SK-N-SH treated with all-trans-retinoic acid at 6 μM for 48 hours (cell line): ENCODE results near the gene GPRIN3.

Source experiments
- ATAC-seq: fragments of 200-7000 bp; cut with Tn5 transposase; 3 replicates; pipeline ENCODE4 v1.9.1; 2020; ENCODE audit warnings: mild to moderate bottlenecking, moderate library complexity
- ARNTL ChIP-seq: fragments of 450-650 bp; formaldehyde crosslinking; IDR thresholded peaks from 2 replicates; pipeline ENCODE4 v1.5.0; 2020; ENCODE audit warnings: low read depth, mild to moderate bottlenecking, moderate library complexity, borderline replicate concordance
- BACH2 ChIP-seq: fragments of 250-450 bp; sonication (Bioruptor Pico); IDR thresholded peaks from 2 replicates; pipeline ENCODE4 v1.9.0; 2021; ENCODE audit warnings: mild to moderate bottlenecking, borderline replicate concordance
- CSDC2 ChIP-seq: fragments of 250-450 bp; sonication (Bioruptor Pico); IDR thresholded peaks from 2 replicates; pipeline ENCODE4 v1.5.0; 2020; ENCODE audit warnings: mild to moderate bottlenecking, moderate library complexity
- ESRRG ChIP-seq: fragments of 250-450 bp; sonication (Bioruptor Pico); IDR thresholded peaks from 2 replicates; pipeline ENCODE4 v1.6.1; 2021; ENCODE audit warnings: mild to moderate bottlenecking
- GLIS3 ChIP-seq: fragments of 250-450 bp; sonication (Bioruptor Pico); IDR thresholded peaks from 2 replicates; pipeline ENCODE4 v1.5.0; 2020; ENCODE audit warnings: mild to moderate bottlenecking, moderate library complexity
- ISL1 ChIP-seq: fragments of 250-450 bp; sonication (Bioruptor Pico); IDR thresholded peaks from 2 replicates; pipeline ENCODE4 v2.1.2; 2022; ENCODE audit warnings: mild to moderate bottlenecking, moderate library complexity
- OSR1 ChIP-seq: fragments of 250-450 bp; sonication (Bioruptor Pico); IDR thresholded peaks from 2 replicates; pipeline ENCODE4 v1.8.0; 2022; ENCODE audit warnings: moderate library complexity, mild to moderate bottlenecking, inconsistent platforms
- PPARA ChIP-seq: fragments of 250-450 bp; sonication (Bioruptor Pico); IDR thresholded peaks from 2 replicates; pipeline ENCODE4 v1.5.0; 2020; ENCODE audit warnings: mild to moderate bottlenecking, borderline replicate concordance
- RARB ChIP-seq: fragments of 250-450 bp; sonication (Bioruptor Pico); IDR thresholded peaks from 2 replicates; pipeline ENCODE4 v1.8.0; 2021; ENCODE audit warnings: mild to moderate bottlenecking, moderate library complexity
- SNAI2 ChIP-seq: fragments of 250-450 bp; sonication (Bioruptor Pico); IDR thresholded peaks from 2 replicates; pipeline ENCODE4 v1.5.0; 2020; ENCODE audit warnings: mild to moderate bottlenecking, moderate library complexity
- TCF4 ChIP-seq: fragments of 250-450 bp; sonication (Bioruptor Pico); IDR thresholded peaks from 2 replicates; pipeline ENCODE4 v1.8.0; 2021; ENCODE audit warnings: mild to moderate bottlenecking, moderate library complexity, borderline replicate concordance
- TOX ChIP-seq: fragments of 250-450 bp; sonication (Bioruptor Pico); IDR thresholded peaks from 2 replicates; pipeline ENCODE4 v1.8.0; 2021; ENCODE audit warnings: mild to moderate bottlenecking, moderate library complexity, borderline replicate concordance
- ZC3H10 ChIP-seq: fragments of 250-450 bp; sonication (Bioruptor Pico); IDR thresholded peaks from 2 replicates; pipeline ENCODE4 v1.5.1; 2021; ENCODE audit warnings: mild to moderate bottlenecking, moderate library complexity
- ZFP30 ChIP-seq: fragments of 450-650 bp; formaldehyde crosslinking; IDR thresholded peaks from 2 replicates; pipeline ENCODE4 v1.5.0; 2022; ENCODE audit warnings: mild to moderate bottlenecking, moderate library complexity
- ZNF565 ChIP-seq: fragments of 450-650 bp; formaldehyde crosslinking; conservative IDR thresholded peaks from 2 replicates; pipeline ENCODE4 v1.5.0; 2020; ENCODE audit warnings: low read depth, mild to moderate bottlenecking, moderate library complexity
- ZNF70 ChIP-seq: fragments of 450-650 bp; formaldehyde crosslinking; IDR thresholded peaks from 2 replicates; pipeline ENCODE4 v1.5.0; 2020; ENCODE audit warnings: mild to moderate bottlenecking, moderate library complexity
- ZNF8 ChIP-seq: fragments of 450-650 bp; formaldehyde crosslinking; IDR thresholded peaks from 2 replicates; pipeline ENCODE4 v1.5.0; 2020; ENCODE audit warnings: mild to moderate bottlenecking, moderate library complexity
- TF ChIP-seq, protein P1 (sequence below): fragments of 250-450 bp; sonication (Bioruptor Pico); IDR thresholded peaks from 2 replicates; pipeline ENCODE4 v1.5.0; 2020; ENCODE audit warnings: mild to moderate bottlenecking, moderate library complexity
- TF ChIP-seq, protein P2 (sequence below): fragments of 250-450 bp; sonication (Bioruptor Pico); IDR thresholded peaks from 2 replicates; pipeline ENCODE4 v1.5.1; 2020; ENCODE audit warnings: low read depth, mild to moderate bottlenecking, moderate library complexity
- TF ChIP-seq, protein P3 (sequence below): fragments of 250-450 bp; sonication (Bioruptor Pico); IDR thresholded peaks from 2 replicates; pipeline ENCODE4 v1.8.0; 2021; ENCODE audit warnings: low read depth, mild to moderate bottlenecking, moderate library complexity, borderline replicate concordance
- TF ChIP-seq, protein P4 (sequence below): fragments of 250-450 bp; sonication (Bioruptor Pico); IDR thresholded peaks from 2 replicates; pipeline ENCODE4 v1.5.1; 2021; ENCODE audit warnings: mild to moderate bottlenecking, moderate library complexity

The GPRIN3 gene

DNA sequence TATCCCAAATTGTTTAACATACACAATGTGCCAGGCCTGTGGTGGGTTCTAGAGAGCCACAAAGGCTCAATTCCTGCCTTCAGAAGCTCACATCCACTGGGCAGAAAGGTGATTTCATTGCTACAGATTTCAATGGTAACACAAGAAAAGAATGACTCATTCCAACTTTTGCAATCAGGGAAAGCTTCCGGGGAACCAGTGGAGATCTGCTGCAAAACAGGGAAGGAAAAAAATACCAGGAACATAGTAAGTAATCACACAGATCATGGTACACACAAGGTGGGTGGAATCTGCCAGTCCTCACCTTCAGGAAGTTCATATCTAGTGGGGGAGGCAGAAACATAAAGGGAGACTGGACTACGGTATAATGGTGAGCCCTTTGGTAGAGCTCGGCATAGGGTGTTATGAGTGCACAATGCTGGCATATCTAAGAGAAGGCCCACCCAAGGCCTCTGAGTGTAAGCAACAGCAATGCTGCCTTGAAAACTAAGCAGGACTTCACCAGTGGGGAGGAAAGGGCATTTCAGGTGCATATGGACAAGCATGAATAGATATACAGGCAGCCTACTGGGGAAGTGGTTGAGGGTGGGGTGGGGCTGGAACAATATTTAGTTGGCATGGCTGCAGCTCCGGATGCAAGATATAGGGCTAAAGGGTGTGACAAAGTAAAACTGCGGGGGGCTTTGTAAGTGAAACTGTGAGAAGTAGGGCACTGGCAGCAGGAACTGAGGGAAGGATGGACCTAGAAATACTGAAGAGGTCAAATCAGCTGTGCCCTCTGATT, 24.2 kb downstream of the GPRIN3 start:
- ATAC-seq, result no peak
- TF ChIP-seq PPARA (CRISPR knock-in tag) (no peak), ZNF70 (CRISPR knock-in tag) (no peak), OSR1 (no peak), ISL1 (CRISPR knock-in tag) (no peak), SNAI2 (no peak), ZC3H10 (CRISPR knock-in tag) (no peak), RARB (no peak), CSDC2 (CRISPR knock-in tag) (no peak), ZNF565 (CRISPR knock-in tag) (no peak)
- TF ChIP-seq, protein P1, sequence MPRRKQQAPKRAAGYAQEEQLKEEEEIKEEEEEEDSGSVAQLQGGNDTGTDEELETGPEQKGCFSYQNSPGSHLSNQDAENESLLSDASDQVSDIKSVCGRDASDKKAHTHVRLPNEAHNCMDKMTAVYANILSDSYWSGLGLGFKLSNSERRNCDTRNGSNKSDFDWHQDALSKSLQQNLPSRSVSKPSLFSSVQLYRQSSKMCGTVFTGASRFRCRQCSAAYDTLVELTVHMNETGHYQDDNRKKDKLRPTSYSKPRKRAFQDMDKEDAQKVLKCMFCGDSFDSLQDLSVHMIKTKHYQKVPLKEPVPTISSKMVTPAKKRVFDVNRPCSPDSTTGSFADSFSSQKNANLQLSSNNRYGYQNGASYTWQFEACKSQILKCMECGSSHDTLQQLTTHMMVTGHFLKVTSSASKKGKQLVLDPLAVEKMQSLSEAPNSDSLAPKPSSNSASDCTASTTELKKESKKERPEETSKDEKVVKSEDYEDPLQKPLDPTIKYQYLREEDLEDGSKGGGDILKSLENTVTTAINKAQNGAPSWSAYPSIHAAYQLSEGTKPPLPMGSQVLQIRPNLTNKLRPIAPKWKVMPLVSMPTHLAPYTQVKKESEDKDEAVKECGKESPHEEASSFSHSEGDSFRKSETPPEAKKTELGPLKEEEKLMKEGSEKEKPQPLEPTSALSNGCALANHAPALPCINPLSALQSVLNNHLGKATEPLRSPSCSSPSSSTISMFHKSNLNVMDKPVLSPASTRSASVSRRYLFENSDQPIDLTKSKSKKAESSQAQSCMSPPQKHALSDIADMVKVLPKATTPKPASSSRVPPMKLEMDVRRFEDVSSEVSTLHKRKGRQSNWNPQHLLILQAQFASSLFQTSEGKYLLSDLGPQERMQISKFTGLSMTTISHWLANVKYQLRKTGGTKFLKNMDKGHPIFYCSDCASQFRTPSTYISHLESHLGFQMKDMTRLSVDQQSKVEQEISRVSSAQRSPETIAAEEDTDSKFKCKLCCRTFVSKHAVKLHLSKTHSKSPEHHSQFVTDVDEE, result no peak
- TF ChIP-seq, protein P2, sequence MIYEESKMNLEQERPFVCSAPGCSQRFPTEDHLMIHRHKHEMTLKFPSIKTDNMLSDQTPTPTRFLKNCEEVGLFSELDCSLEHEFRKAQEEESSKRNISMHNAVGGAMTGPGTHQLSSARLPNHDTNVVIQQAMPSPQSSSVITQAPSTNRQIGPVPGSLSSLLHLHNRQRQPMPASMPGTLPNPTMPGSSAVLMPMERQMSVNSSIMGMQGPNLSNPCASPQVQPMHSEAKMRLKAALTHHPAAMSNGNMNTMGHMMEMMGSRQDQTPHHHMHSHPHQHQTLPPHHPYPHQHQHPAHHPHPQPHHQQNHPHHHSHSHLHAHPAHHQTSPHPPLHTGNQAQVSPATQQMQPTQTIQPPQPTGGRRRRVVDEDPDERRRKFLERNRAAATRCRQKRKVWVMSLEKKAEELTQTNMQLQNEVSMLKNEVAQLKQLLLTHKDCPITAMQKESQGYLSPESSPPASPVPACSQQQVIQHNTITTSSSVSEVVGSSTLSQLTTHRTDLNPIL (CRISPR knock-in tag), result no peak

DNA sequence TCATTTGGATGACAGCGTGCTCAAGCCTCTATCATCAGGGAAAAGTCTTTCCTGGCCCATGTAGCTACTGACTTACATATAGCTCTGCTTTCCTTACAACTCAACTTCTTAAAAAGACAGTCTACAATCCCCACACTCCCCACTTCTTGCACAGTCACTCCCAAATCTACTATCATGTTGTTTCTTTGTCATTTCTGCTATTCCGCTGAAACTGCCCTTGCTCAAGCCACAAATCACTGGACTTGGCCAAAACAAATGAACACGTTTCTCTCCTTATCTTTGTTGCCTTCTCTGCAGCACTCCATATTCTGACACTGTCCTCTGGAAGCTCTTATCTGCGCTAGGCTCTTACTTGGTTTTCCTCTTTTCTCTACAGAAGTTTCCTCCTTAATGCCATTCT, 28.2 kb downstream of the GPRIN3 start:
- TF ChIP-seq ARNTL (CRISPR knock-in tag) (no peak), ZNF565 (CRISPR knock-in tag) (no peak), ZFP30 (CRISPR knock-in tag) (no peak), OSR1 (no peak), ZNF8 (CRISPR knock-in tag) (no peak), BACH2 (CRISPR knock-in tag) (no peak), TOX (CRISPR knock-in tag) (no peak), ZNF70 (CRISPR knock-in tag) (no peak), GLIS3 (CRISPR knock-in tag) (no peak), CSDC2 (CRISPR knock-in tag) (no peak), RARB (no peak), ESRRG (CRISPR knock-in tag) (no peak)
- TF ChIP-seq, protein P1, result no peak
- TF ChIP-seq, protein P3, sequence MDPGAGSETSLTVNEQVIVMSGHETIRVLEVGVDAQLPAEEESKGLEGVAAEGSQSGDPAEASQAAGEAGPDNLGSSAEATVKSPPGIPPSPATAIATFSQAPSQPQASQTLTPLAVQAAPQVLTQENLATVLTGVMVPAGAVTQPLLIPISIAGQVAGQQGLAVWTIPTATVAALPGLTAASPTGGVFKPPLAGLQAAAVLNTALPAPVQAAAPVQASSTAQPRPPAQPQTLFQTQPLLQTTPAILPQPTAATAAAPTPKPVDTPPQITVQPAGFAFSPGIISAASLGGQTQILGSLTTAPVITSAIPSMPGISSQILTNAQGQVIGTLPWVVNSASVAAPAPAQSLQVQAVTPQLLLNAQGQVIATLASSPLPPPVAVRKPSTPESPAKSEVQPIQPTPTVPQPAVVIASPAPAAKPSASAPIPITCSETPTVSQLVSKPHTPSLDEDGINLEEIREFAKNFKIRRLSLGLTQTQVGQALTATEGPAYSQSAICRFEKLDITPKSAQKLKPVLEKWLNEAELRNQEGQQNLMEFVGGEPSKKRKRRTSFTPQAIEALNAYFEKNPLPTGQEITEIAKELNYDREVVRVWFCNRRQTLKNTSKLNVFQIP, result no peak
- TF ChIP-seq, protein P2 (CRISPR knock-in tag), result no peak
- ATAC-seq, result no peak

DNA sequence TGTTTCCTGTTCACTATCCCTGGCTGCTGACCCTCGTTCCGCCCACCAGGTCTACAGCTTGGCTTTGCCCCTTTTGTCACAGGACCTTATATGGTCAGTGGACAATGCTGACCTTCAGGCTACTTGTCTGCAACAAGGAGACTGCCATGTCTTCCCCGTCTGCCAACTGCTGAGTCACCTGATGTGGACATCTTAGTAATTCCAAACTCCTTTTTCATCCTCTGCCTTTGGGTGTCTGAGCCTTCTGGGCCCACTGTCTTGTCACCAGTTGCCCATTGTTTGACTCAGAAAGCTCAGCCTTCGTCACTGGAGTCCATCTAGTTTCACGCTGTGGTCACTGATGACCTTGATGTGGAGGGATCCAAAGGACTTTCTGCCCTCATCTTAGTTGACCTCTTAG, 30.2 kb downstream of the GPRIN3 start:
- no peak for ATAC-seq
- TF ChIP-seq PPARA (CRISPR knock-in tag) (no peak), ZNF565 (CRISPR knock-in tag) (no peak), OSR1 (no peak), ZNF70 (CRISPR knock-in tag) (no peak), ZNF8 (CRISPR knock-in tag) (no peak), BACH2 (CRISPR knock-in tag) (no peak), SNAI2 (no peak), TCF4 (CRISPR knock-in tag) (no peak), ISL1 (CRISPR knock-in tag) (no peak), TOX (CRISPR knock-in tag) (no peak)
- TF ChIP-seq, protein P2 (CRISPR knock-in tag), result no peak
- TF ChIP-seq, protein P4, sequence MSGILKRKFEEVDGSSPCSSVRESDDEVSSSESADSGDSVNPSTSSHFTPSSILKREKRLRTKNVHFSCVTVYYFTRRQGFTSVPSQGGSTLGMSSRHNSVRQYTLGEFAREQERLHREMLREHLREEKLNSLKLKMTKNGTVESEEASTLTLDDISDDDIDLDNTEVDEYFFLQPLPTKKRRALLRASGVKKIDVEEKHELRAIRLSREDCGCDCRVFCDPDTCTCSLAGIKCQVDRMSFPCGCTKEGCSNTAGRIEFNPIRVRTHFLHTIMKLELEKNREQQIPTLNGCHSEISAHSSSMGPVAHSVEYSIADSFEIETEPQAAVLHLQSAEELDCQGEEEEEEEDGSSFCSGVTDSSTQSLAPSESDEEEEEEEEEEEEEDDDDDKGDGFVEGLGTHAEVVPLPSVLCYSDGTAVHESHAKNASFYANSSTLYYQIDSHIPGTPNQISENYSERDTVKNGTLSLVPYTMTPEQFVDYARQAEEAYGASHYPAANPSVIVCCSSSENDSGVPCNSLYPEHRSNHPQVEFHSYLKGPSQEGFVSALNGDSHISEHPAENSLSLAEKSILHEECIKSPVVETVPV (CRISPR knock-in tag), result no peak
